Colonic mucosa (tissue), 4 donors: Measurements from ENCODE around the gene PHKB. TPM values are rescaled to one million over a fixed set of nuclear protein-coding genes. Genes with fewer than 3 reads are reported as not detected.

Source experiments
- DNase-seq: peaks from one replicate; pipeline ENCODE4 v3.0.0-alpha.2; 2020
- H3K27ac ChIP-seq: fragments of 200-600 bp; one replicate; pipeline ENCODE4 v1.8.0; 2021
- H3K27me3 ChIP-seq: fragments of 200-600 bp; one replicate; pipeline ENCODE4 v1.8.0; 2021
- H3K36me3 ChIP-seq: fragments of 200-600 bp; one replicate; pipeline ENCODE4 v1.8.0; 2021
- H3K4me1 ChIP-seq: fragments of 200-600 bp; one replicate; pipeline ENCODE4 v1.8.0; 2021; ENCODE audit warnings: mild to moderate bottlenecking
- H3K4me3 ChIP-seq: fragments of 200-600 bp; one replicate; pipeline ENCODE4 v1.8.0; 2021
- H3K9ac ChIP-seq, 2 donors: one replicate each; pipeline ENCODE4 v1.7.0; 2013; ENCODE audit warnings: control low read depth in 2 of 2, low read depth in 2 of 2, low read length in 2 of 2
- H3K9me3 ChIP-seq: fragments of 200-600 bp; one replicate; pipeline ENCODE4 v1.8.0; 2021
- CTCF ChIP-seq: fragments of 200-600 bp; IDR thresholded peaks from one replicate; pipeline ENCODE4 v1.8.0; 2022; ENCODE audit warnings: antibody characterized with exemption, mild to moderate bottlenecking
- intact Hi-C: fragments of 100-400 bp; cut with DNase I; formaldehyde crosslinking; loops from one replicate; pipeline ENCODE4 v1.14.1; 2022
- total RNA-seq, 2 donors: library from RNA; stranded (reverse); fragmentation: NEBNext Ultra II Directional in 1 of 2; extraction: Animal tissue kit (Norgen Biotek cat#: 25700) in 1 of 2; gene quantifications; one replicate each; pipeline ENCODE4 v1.2.1, GENCODE V29; 2021
- donor health status: healthy.
- donor health status: DM: no; HTN: no; CAD: no.
- donor health status: DM: no; HTN: no; CAD: no.

Gene PHKB
- total RNA-seq, 2 donors from 2014 or later, result 74.9 to 80.6 TPM

GRCh38 chr16:47725188-47725695 lies 264.1 kb downstream of the PHKB start:
- Histone ChIP-seq H3K27me3 (no peaks in the 10 kb centered on the region), H3K36me3 (no peaks in the 10 kb centered on the region), H3K4me1 (no peaks in the 10 kb centered on the region), H3K4me3 (no peak overlapping the region), H3K9me3 (no peaks in the 10 kb centered on the region), H3K9ac (no peak overlapping the region), H3K27ac (no peak overlapping the region)
- DNase-seq, result no peak
- no peak for TF ChIP-seq CTCF
- intact Hi-C loops, result no loop called here

GRCh38 chr16:47726031-47726675 lies 265.0 kb downstream of the PHKB start:
- no peaks in the 10 kb centered on the region for H3K4me1 ChIP-seq
- no peaks in the 10 kb centered on the region for H3K9me3 ChIP-seq
- no peak for DNase-seq
- no peaks in the 10 kb centered on the region for H3K27me3 ChIP-seq
- intact Hi-C loops, result no loop called here
- TF ChIP-seq CTCF, result no peak
- H3K4me3 ChIP-seq, result no peak overlapping the region
- no peak overlapping the region for H3K27ac ChIP-seq
- no peaks in the 10 kb centered on the region for H3K36me3 ChIP-seq
- no peak overlapping the region for H3K9ac ChIP-seq

- no peak for DNase-seq
- H3K4me1 ChIP-seq, result no peaks in the 10 kb centered on the region
- H3K4me3 ChIP-seq, result no peak overlapping the region
- no peaks in the 10 kb centered on the region for H3K27me3 ChIP-seq
- H3K36me3 ChIP-seq, result no peaks in the 10 kb centered on the region
- H3K27ac ChIP-seq, result no peak overlapping the region
- no peak overlapping the region for H3K9ac ChIP-seq
- H3K9me3 ChIP-seq, result no peaks in the 10 kb centered on the region
- no peak for TF ChIP-seq CTCF
- intact Hi-C loops, result no loop called here
These were observed 266.0 kb downstream of the PHKB start for GRCh38 chr16:47727131-47727530.

- no peak for DNase-seq
- H3K27me3 ChIP-seq, result no peaks in the 10 kb centered on the region
- intact Hi-C loops, result no loop called here
- no peaks in the 10 kb centered on the region for H3K36me3 ChIP-seq
- H3K9ac ChIP-seq, result no peak overlapping the region
- no peak overlapping the region for H3K4me3 ChIP-seq
- H3K4me1 ChIP-seq, result no peaks in the 10 kb centered on the region
- TF ChIP-seq CTCF, result no peak
- H3K9me3 ChIP-seq, result no peaks in the 10 kb centered on the region
- no peak overlapping the region for H3K27ac ChIP-seq
These were observed 267.1 kb downstream of the PHKB start for GRCh38 chr16:47728205-47728604.

GRCh38 chr16:47729701-47730100 lies 268.6 kb downstream of the PHKB start:
- Histone ChIP-seq H3K9me3 (no peaks in the 10 kb centered on the region), H3K27ac (no peak overlapping the region), H3K4me1 (no peaks in the 10 kb centered on the region), H3K9ac (no peak overlapping the region), H3K4me3 (no peak overlapping the region), H3K36me3 (no peaks in the 10 kb centered on the region), H3K27me3 (no peaks in the 10 kb centered on the region)
- intact Hi-C loops, result no loop called here
- no peak for TF ChIP-seq CTCF
- DNase-seq, result no peak
